ENCODE data around the gene LRRC4B. TPM values are rescaled to one million over a fixed set of nuclear protein-coding genes. Genes with fewer than 3 reads are reported as not detected.
"Not testable (repeated sequence)": the region's sequence is repeated elsewhere in the genome, so short reads cannot be mapped to it uniquely, and the experiment has no call there.

LRRC4B gene
- under 0.01 TPM for total RNA-seq

- DNase-seq (ENCODE audit: low read depth in 2 of 3, low spot score in 2 of 3) = no peak
These were observed at the start of gene LRRC4B for GRCh38 chr19:50567882-50568727. LRRC4B (minus strand) TSS chr19:50568435; CDS start chr19:50548838, 19,597 bp downstream.

GRCh38 chr19:50612504-50613404 lies 44.5 kb upstream of the LRRC4B start:
- not testable (repeated sequence) for DNase-seq (ENCODE audit: low read depth in 2 of 3, low spot score in 2 of 3)

GRCh38 chr19:50607874-50608785 lies 39.9 kb upstream of the LRRC4B start:
- DNase-seq (ENCODE audit: low read depth in 2 of 3, low spot score in 2 of 3) = peak; percentile 13 to 96 (median 95)

- no peak for DNase-seq (ENCODE audit: low read depth in 2 of 3, low spot score in 2 of 3)
These were observed 39.2 kb upstream of the LRRC4B start for GRCh38 chr19:50607388-50607787.

GRCh38 chr19:50606059-50606836 lies 38.0 kb upstream of the LRRC4B start:
- peak in 2 of 3 donors; percentile 31 for DNase-seq (ENCODE audit: low read depth in 2 of 3, low spot score in 2 of 3)

- not testable (repeated sequence) for DNase-seq (ENCODE audit: low read depth in 2 of 3, low spot score in 2 of 3)
These were observed 36.2 kb upstream of the LRRC4B start for GRCh38 chr19:50604264-50605073.

GRCh38 chr19:50602935-50603334 lies 34.7 kb upstream of the LRRC4B start:
- no peak for DNase-seq (ENCODE audit: low read depth in 2 of 3, low spot score in 2 of 3)

- DNase-seq (ENCODE audit: low read depth in 2 of 3, low spot score in 2 of 3) = no peak
These were observed 34.3 kb upstream of the LRRC4B start for GRCh38 chr19:50602496-50602895.

GRCh38 chr19:50602089-50602422 lies 33.8 kb upstream of the LRRC4B start:
- no peak for DNase-seq (ENCODE audit: low read depth in 2 of 3, low spot score in 2 of 3)

GRCh38 chr19:50601407-50602088 lies 33.3 kb upstream of the LRRC4B start:
- DNase-seq (ENCODE audit: low read depth in 2 of 3, low spot score in 2 of 3) = peak in 1 of 3 donors; percentile 11

- DNase-seq (ENCODE audit: low read depth in 2 of 3, low spot score in 2 of 3) = no peak
These were observed 31.2 kb upstream of the LRRC4B start for GRCh38 chr19:50599427-50599826.

GRCh38 chr19:50590191-50590590 lies 22.0 kb upstream of the LRRC4B start:
- DNase-seq (ENCODE audit: low read depth in 2 of 3, low spot score in 2 of 3) = no peak

GRCh38 chr19:50581795-50582660 lies 13.8 kb upstream of the LRRC4B start:
- not testable (repeated sequence) for DNase-seq (ENCODE audit: low read depth in 2 of 3, low spot score in 2 of 3)

- DNase-seq (ENCODE audit: low read depth in 2 of 3, low spot score in 2 of 3) = no peak
These were observed 12.9 kb upstream of the LRRC4B start for GRCh38 chr19:50580970-50581634.

- DNase-seq (ENCODE audit: low read depth in 2 of 3, low spot score in 2 of 3) = no peak
These were observed 12.0 kb upstream of the LRRC4B start for GRCh38 chr19:50580240-50580639.

- DNase-seq (ENCODE audit: low read depth in 2 of 3, low spot score in 2 of 3) = not testable (repeated sequence)
These were observed 8.5 kb upstream of the LRRC4B start for GRCh38 chr19:50576769-50577168.

Measured in hematopoietic multipotent progenitor cell (in vitro differentiated cells).